SIG-M5 treated with dmso at 0.1 percent for 504 hours (cell line): ENCODE measurements around the gene SYT14.
"Not testable (repeated sequence)": the region's sequence is repeated elsewhere in the genome, so short reads cannot be mapped to it uniquely, and the experiment has no call there.

Experiments used
- DNase-seq: peaks from one replicate; lab custom pipeline; 2025; ENCODE audit not compliant: unreplicated experiment; lab: John Stamatoyannopoulos, UW

SYT14 gene

GRCh38 chr1:210024282-210024681, 86.3 kb downstream of the SYT14 start:
- DNase-seq: no peak

- no peak for DNase-seq
Measured at GRCh38 chr1:210024996-210025395, 87.0 kb downstream of the SYT14 start.

- DNase-seq: no peak
Measured at GRCh38 chr1:210025870-210026269, 87.9 kb downstream of the SYT14 start.

GRCh38 chr1:210027994-210028393, 90.0 kb downstream of the SYT14 start:
- DNase-seq: no peak

GRCh38 chr1:210031473-210031872, 93.5 kb downstream of the SYT14 start:
- DNase-seq: no peak

- no peak for DNase-seq
Measured at GRCh38 chr1:210043058-210043457, 105.0 kb downstream of the SYT14 start.

- DNase-seq: no peak
Measured at GRCh38 chr1:210049616-210050015, 111.6 kb downstream of the SYT14 start.

GRCh38 chr1:210050491-210050890, 112.5 kb downstream of the SYT14 start:
- DNase-seq: not testable (repeated sequence)

- no peak for DNase-seq
Measured at GRCh38 chr1:210053126-210053525, 115.1 kb downstream of the SYT14 start.

GRCh38 chr1:210057593-210057992, 119.6 kb downstream of the SYT14 start:
- no peak for DNase-seq

- DNase-seq: no peak
Measured at GRCh38 chr1:210061992-210062391, 124.0 kb downstream of the SYT14 start.

- DNase-seq: no peak
Measured at GRCh38 chr1:210070531-210070930, 132.5 kb downstream of the SYT14 start.

GRCh38 chr1:210072129-210072528, 134.1 kb downstream of the SYT14 start:
- DNase-seq: no peak

- DNase-seq: no peak
Measured at GRCh38 chr1:210072896-210073504, 135.0 kb downstream of the SYT14 start.

GRCh38 chr1:210074904-210075303, 136.9 kb downstream of the SYT14 start:
- DNase-seq: no peak

GRCh38 chr1:210076620-210077019, 138.6 kb downstream of the SYT14 start:
- DNase-seq: no peak

GRCh38 chr1:210081494-210081893, 143.5 kb downstream of the SYT14 start:
- DNase-seq: no peak

GRCh38 chr1:210085359-210085758, 147.3 kb downstream of the SYT14 start:
- DNase-seq: no peak

GRCh38 chr1:210087058-210087457, 149.0 kb downstream of the SYT14 start:
- no peak for DNase-seq

- DNase-seq: no peak
Measured at GRCh38 chr1:210089855-210090254, 151.8 kb downstream of the SYT14 start.

- DNase-seq: no peak
Measured at GRCh38 chr1:210092366-210092765, 154.3 kb downstream of the SYT14 start.

GRCh38 chr1:210093461-210093860, 155.4 kb downstream of the SYT14 start:
- DNase-seq: no peak

- no peak for DNase-seq
Measured at GRCh38 chr1:210098356-210098755, 160.3 kb downstream of the SYT14 start.
